Motor neuron (in vitro differentiated cells): Measurements from ENCODE around the gene OR8G5. TPM values are rescaled to one million over a fixed set of nuclear protein-coding genes. Genes with fewer than 3 reads are reported as not detected.
"Not testable (repeated sequence)": the region's sequence is repeated elsewhere in the genome, so short reads cannot be mapped to it uniquely, and the experiment has no call there.

Experiments
- ATAC-seq, 8 experiments: fragments of 200-7000 bp; cut with Tn5 transposase; replicated peaks in 6 of 8; 2 replicates each; pipeline ENCODE4 v1.8.0; 2021; ENCODE audit warnings: mild to moderate bottlenecking in 8 of 8, moderate library complexity in 8 of 8
- H3K27ac ChIP-seq, 2 donors: fragments of 250-450 bp; sonication (Bioruptor Pico); 2 replicates each; pipeline ENCODE4 v1.9.0; 2021; ENCODE audit warnings: antibody characterized with exemption in 2 of 2, mild to moderate bottlenecking in 2 of 2, moderate library complexity in 1 of 2
- H3K4me1 ChIP-seq, 2 donors: fragments of 250-450 bp; sonication (Bioruptor Pico); replicated peaks in 1 of 2; 2 replicates each; pipeline ENCODE4 v1.6.1; 2021; ENCODE audit warnings: antibody characterized with exemption in 2 of 2, mild to moderate bottlenecking in 2 of 2, moderate library complexity in 1 of 2
- H3K4me3 ChIP-seq, 5 donors: fragments of 250-450 bp; sonication (Bioruptor Pico); 2 replicates each; pipeline ENCODE4 v1.9.0; 2021; ENCODE audit warnings: antibody characterized with exemption in 5 of 5, mild to moderate bottlenecking in 5 of 5, moderate library complexity in 4 of 5
- WGBS, 10 experiments: fragments of 450-650 bp; shearing (Covaris generic); methylation state at CpG; one replicate each; pipeline ENCODE4 v1.0.0; 2022; 5-methylcytosine and 5-hydroxymethylcytosine counted together
- in situ Hi-C, 9 experiments: fragments of 400-800 bp; cut with MboI; loops; one replicate each; pipeline ENCODE4 v1.15.0; 2021; ENCODE audit warnings: low sequenced_read_pairs in 9 of 9, low pct_unique_long_range_greater_than_20kb in 2 of 9; ENCODE audit not compliant: unreplicated experiment in 9 of 9
- total RNA-seq, 8 experiments: library from RNA; unstranded; fragments of 300-600 nt; gene quantifications; 2 replicates each; pipeline versions ENCODE4 v1.2.3 to v1.2.4, GENCODE V29; 2022

The OR8G5 gene
- total RNA-seq, 8 experiments from 2014 or later, result 0.27 to 0.59 (median 0.30) TPM; not detected in 4

- H3K27ac ChIP-seq, H3K4me3 ChIP-seq, ATAC-seq, H3K4me1 ChIP-seq, in situ Hi-C loops: not testable (repeated sequence)
- WGBS, 10 experiments, result 29 to 100% (median 81%) methylated on average over 1 to 3 of the region's 3 CpGs; no CpG with 5 or more reads in 7 of the 10 experiments
Observed at GRCh38 chr11:124249869-124250268, 6.3 kb upstream of the OR8G5 start.

GRCh38 chr11:124265041-124265440, 8.9 kb downstream of the OR8G5 start:
- WGBS, 10 experiments, result 87 to 93% methylated on average over 3 of the region's 4 CpGs; no CpG with 5 or more reads in 8 of the 10 experiments
- in situ Hi-C loops, result not testable (repeated sequence)

GRCh38 chr11:124270886-124271285, 14.7 kb downstream of the OR8G5 start:
- in situ Hi-C loops, H3K4me3 ChIP-seq, H3K27ac ChIP-seq, ATAC-seq, H3K4me1 ChIP-seq: not testable (repeated sequence)
- 13 to 100% (median 40%) methylated on average over 2 to 5 of the region's 7 CpGs; no CpG with 5 or more reads in 2 of the 10 experiments for WGBS, 10 experiments

More at GRCh38 chr11:124265041-124265440, 8.9 kb downstream of the OR8G5 start:
- ATAC-seq, H3K27ac ChIP-seq, H3K4me3 ChIP-seq, H3K4me1 ChIP-seq: not testable (repeated sequence)

GRCh38 chr11:124274000-124274399, 17.8 kb downstream of the OR8G5 start:
- no peaks in the 10 kb centered on the region for H3K4me1 ChIP-seq
- in situ Hi-C loops, result no loop called here
- H3K27ac ChIP-seq, result no peak overlapping the region
- no peak for ATAC-seq
- WGBS, 10 experiments, result 45 to 100% (median 89%) methylated on average over 1 to 2 of the region's 2 CpGs; no CpG with 5 or more reads in 1 of the 10 experiments
- H3K4me3 ChIP-seq, result no peak overlapping the region

- H3K4me3 ChIP-seq, result no peak overlapping the region
- H3K4me1 ChIP-seq, result no peaks in the 10 kb centered on the region
- WGBS, 10 experiments, result 0 to 100% (median 94%) methylated on average over 1 of the region's 1 CpG; no CpG with 5 or more reads in 4 of the 10 experiments
- no peak overlapping the region for H3K27ac ChIP-seq
- in situ Hi-C loops, result no loop called here
- no peak for ATAC-seq
Observed at GRCh38 chr11:124276081-124276480, 19.9 kb downstream of the OR8G5 start.

- Histone ChIP-seq H3K4me1 (no peaks in the 10 kb centered on the region), H3K4me3 (no peak overlapping the region), H3K27ac (no peak overlapping the region)
- no peak for ATAC-seq
- WGBS, 10 experiments, result 67 to 100% (median 92%) methylated on average over 1 to 2 of the region's 3 CpGs; no CpG with 5 or more reads in 7 of the 10 experiments
- in situ Hi-C loops, result no loop called here
Observed at GRCh38 chr11:124277207-124277606, 21.0 kb downstream of the OR8G5 start.

GRCh38 chr11:124277804-124278203, 21.6 kb downstream of the OR8G5 start:
- no peak overlapping the region for H3K4me3 ChIP-seq
- 30 to 86% (median 55%) methylated on average over 1 to 2 of the region's 3 CpGs; no CpG with 5 or more reads in 4 of the 10 experiments for WGBS, 10 experiments
- in situ Hi-C loops, result no loop called here
- peak in 2 of 8 experiments; percentile 24 to 61 for ATAC-seq
- no peak overlapping the region for H3K27ac ChIP-seq
- no peaks in the 10 kb centered on the region for H3K4me1 ChIP-seq

GRCh38 chr11:124278261-124278660, 22.1 kb downstream of the OR8G5 start:
- Histone ChIP-seq H3K4me3 (no peak overlapping the region), H3K4me1 (no peaks in the 10 kb centered on the region), H3K27ac (no peak overlapping the region)
- no peak for ATAC-seq
- in situ Hi-C loops, result no loop called here
- 0 to 100% (median 53%) methylated on average over 1 to 2 of the region's 2 CpGs; no CpG with 5 or more reads in 2 of the 10 experiments for WGBS, 10 experiments

GRCh38 chr11:124285610-124286344, 29.6 kb downstream of the OR8G5 start:
- ATAC-seq, result peak in 3 of 8 experiments; percentile 75 to 96 (median 96)
- H3K4me1 ChIP-seq, result no peaks in the 10 kb centered on the region
- in situ Hi-C loops, result no loop called here
- H3K4me3 ChIP-seq, result no peak overlapping the region
- no peak overlapping the region for H3K27ac ChIP-seq
- WGBS, 10 experiments, result 0 to 81% (median 62%) methylated on average over 1 to 3 of the region's 3 CpGs

- Histone ChIP-seq H3K4me1 (no peaks in the 10 kb centered on the region), H3K4me3 (no peak overlapping the region), H3K27ac (no peak overlapping the region)
- in situ Hi-C loops, result no loop called here
- WGBS, 10 experiments, result 0 to 100% (median 100%) methylated on average over 1 of the region's 1 CpG; no CpG with 5 or more reads in 4 of the 10 experiments
- no peak for ATAC-seq
Observed at GRCh38 chr11:124294687-124295086, 38.5 kb downstream of the OR8G5 start.

GRCh38 chr11:124296016-124296415, 39.8 kb downstream of the OR8G5 start:
- in situ Hi-C loops, result no loop called here
- H3K4me1 ChIP-seq, result no peaks in the 10 kb centered on the region

GRCh38 chr11:124297921-124298320, 41.7 kb downstream of the OR8G5 start:
- 20 to 94% (median 82%) methylated on average over 2 to 4 of the region's 4 CpGs; no CpG with 5 or more reads in 2 of the 10 experiments for WGBS, 10 experiments
- ATAC-seq, result no peak
- H3K4me1 ChIP-seq, result no peaks in the 10 kb centered on the region
- no peak overlapping the region for H3K27ac ChIP-seq
- in situ Hi-C loops, result no loop called here
- H3K4me3 ChIP-seq, result no peak overlapping the region

More at GRCh38 chr11:124296016-124296415, 39.8 kb downstream of the OR8G5 start:
- ATAC-seq, result no peak
- H3K27ac ChIP-seq, result no peak overlapping the region
- no peak overlapping the region for H3K4me3 ChIP-seq

- in situ Hi-C loops, result no loop called here
- ATAC-seq, result peak in 5 of 8 experiments; percentile 68 to 84 (median 70)
- 0 to 90% (median 73%) methylated on average over 1 to 3 of the region's 3 CpGs for WGBS, 10 experiments
- H3K27ac ChIP-seq, result no peak overlapping the region
- H3K4me3 ChIP-seq, result no peak overlapping the region
- no peaks in the 10 kb centered on the region for H3K4me1 ChIP-seq
Observed at GRCh38 chr11:124301548-124301947, 45.4 kb downstream of the OR8G5 start.
